HG03103 (cell line): ENCODE results near the gene KCNRG.

Experiments used
- ATAC-seq: cut with Tn5 transposase; IDR thresholded peaks from one replicate; pipeline ENCODE4 v1.9.1; 2021; ENCODE audit warnings: low read depth; ENCODE audit not compliant: unreplicated experiment

The KCNRG gene

DNA sequence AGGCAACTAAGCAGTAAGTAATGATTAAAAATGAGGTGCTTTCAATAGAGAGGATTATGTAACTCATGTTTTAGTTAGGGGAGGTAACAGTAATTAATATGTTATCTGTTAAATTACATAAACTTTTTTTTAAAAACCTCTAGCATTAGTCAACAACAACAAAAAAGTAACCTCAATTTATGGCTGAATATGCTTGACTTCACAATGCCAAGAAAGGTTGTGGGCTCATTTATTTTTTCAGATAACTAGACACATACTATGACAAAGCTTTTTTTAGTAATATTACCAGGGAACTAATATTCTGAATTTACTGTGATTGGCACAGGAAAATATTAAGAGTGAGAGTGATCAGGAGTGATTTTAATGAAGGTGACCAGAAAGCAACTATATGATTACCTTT lies 54.9 kb downstream of the KCNRG start:
- no peak for ATAC-seq
